Ovary (tissue), 3 donors: ENCODE data around the gene ERVFRD-1.

Experiments
- EP300 ChIP-seq: sonication (generic); formaldehyde crosslinking; IDR thresholded peaks from one replicate; pipeline ENCODE4 v1.6.1; 2017; ENCODE audit warnings: antibody characterized with exemption
- POLR2A ChIP-seq: fragments of 450-650 bp; IDR thresholded peaks from one replicate; pipeline ENCODE4 v1.6.1; 2017; ENCODE audit warnings: antibody characterized with exemption, mild to moderate bottlenecking, moderate library complexity
- TF ChIP-seq, protein P1 (sequence below), 3 donors: fragments of 450-650 bp in 2 of 3; fragments of 200-600 bp in 1 of 3; IDR thresholded peaks; one replicate each; pipeline versions ENCODE4 v1.5.1 to v1.8.0; 2016 to 2022; ENCODE audit warnings: antibody characterized with exemption in 3 of 3, mild to moderate bottlenecking in 1 of 3
- donor health status: DM: no; HTN: no; CAD: no.

DNA sequence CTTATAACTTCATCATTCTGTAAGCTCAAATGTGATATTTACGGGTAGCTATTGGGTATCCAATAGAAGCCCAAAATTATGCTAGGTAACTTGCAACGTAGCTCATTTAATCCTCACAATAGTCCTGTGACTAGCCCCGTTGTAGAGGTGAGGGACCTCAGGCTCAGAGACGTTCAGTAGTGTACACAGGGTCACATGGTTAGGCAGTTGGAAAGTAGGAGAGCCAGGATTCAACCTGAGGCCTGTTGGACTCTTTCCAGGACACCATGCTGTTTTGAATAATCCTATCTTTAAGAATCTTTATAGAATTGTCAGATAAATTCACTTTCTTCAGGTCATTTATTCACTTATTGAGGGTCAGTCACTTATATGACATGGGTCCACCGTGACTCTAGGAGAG is 58.2 kb downstream of the ERVFRD-1 start:
- TF ChIP-seq, protein P1, sequence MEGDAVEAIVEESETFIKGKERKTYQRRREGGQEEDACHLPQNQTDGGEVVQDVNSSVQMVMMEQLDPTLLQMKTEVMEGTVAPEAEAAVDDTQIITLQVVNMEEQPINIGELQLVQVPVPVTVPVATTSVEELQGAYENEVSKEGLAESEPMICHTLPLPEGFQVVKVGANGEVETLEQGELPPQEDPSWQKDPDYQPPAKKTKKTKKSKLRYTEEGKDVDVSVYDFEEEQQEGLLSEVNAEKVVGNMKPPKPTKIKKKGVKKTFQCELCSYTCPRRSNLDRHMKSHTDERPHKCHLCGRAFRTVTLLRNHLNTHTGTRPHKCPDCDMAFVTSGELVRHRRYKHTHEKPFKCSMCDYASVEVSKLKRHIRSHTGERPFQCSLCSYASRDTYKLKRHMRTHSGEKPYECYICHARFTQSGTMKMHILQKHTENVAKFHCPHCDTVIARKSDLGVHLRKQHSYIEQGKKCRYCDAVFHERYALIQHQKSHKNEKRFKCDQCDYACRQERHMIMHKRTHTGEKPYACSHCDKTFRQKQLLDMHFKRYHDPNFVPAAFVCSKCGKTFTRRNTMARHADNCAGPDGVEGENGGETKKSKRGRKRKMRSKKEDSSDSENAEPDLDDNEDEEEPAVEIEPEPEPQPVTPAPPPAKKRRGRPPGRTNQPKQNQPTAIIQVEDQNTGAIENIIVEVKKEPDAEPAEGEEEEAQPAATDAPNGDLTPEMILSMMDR (IDR thresholded peaks at IDR 0.05), result no peak
- TF ChIP-seq EP300 (no peak), POLR2A (no peak)
